GM19328 (cell line): Measurements from ENCODE around the gene MYOZ2.

Source experiments
- ATAC-seq: cut with Tn5 transposase; IDR thresholded peaks from one replicate; pipeline ENCODE4 v1.9.1; 2021; ENCODE audit warnings: mild to moderate bottlenecking, moderate library complexity; ENCODE audit not compliant: unreplicated experiment

MYOZ2 gene

DNA sequence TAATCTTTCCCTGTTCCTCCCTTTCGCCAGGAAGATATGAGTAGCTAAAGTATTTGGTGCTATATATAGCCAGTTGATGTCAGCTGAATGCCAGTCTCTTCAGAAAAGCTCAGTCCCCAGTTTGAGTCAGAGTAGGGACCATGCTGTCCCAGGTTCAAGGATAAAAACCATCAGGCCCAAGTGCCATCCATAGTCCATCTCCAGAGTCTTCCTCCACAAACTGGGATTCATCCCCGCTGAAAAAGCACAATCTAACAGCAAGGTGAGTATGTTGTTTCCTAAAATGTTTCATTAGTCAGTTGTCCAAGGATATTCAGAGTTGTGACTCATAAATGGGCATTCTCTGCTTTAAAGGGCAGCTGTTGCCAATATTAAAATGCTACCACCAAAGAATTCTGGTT is at the start of gene MYOZ2:
MYOZ2 (plus strand) TSS at position 112 of the 401 bp plus-strand sequence. CDS start 694 bp downstream, outside the sequence.
- ATAC-seq = no peak

DNA sequence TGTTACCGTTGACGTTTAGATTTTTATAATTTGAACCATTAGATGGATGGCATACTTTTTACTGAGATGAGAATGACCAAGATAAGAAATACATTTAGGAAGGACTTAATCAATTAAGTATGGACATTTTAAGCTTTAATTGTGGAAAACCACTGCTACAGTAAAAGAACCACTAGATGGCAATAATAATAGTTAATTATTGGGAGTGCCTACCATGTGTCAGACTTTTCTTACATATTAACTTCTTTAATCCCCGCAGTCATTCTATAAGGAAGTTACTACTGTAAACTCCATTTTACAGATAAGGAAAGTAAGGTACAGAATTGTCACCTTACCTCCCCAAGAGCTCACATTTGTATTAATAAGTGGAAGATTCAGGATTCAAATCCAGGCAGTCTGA is 48.5 kb upstream of the MYOZ2 start:
- no peak for ATAC-seq

DNA sequence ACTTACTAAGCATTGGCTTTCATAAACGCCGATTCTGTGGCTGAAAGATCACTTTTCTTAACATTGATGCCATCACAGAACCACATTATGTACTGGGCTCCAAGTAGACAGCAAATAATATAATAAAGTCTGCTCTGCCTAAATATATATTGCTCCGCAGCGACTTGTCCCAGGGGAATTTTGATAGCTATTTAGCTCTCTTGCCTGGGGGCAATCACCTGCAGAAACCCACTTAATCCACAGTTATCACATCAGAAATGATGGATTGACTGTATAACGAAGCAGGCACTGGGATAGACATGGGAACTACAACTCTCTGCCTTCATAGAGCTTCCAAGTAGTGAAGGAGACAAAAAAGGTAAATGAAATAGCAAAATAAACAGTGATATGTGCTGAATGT is 48.0 kb upstream of the MYOZ2 start:
- ATAC-seq = no peak

DNA sequence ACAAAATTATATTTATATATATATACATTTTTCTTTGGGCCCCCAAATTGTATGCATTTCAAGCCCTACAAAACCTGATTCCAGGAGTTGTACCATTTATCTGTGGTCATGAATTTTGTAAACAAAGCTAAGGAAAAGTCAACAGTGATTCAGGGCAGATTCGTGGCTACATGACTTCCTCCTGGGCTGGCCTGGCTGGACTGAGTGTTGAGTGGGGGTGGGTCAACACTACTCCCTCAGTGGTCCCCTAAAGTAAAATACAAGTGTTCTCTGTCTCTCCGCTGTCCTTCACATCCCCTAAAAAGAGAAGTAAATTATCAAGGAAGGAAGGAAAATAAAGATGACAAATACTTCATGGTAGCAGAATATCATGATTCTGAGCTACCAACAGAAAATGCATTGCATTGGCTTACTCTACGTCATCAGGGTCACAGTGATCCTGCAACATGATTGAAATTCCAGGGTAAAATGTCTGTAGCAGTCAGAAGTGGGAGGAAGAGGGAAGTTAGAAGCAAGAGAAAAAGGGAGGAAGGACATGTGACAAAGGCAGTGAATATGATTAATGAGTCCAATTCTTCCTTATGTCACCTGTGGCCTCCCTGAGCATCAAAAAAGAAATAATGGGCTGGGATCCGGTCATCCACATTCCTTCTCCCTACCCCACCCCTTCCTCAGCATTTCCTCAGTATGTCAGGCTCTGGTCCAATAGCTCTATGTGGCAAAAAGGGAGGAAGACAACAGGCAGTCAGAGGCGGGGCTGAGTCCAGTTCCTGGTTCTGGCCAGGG is 42.4 kb upstream of the MYOZ2 start:
- ATAC-seq = no peak

DNA sequence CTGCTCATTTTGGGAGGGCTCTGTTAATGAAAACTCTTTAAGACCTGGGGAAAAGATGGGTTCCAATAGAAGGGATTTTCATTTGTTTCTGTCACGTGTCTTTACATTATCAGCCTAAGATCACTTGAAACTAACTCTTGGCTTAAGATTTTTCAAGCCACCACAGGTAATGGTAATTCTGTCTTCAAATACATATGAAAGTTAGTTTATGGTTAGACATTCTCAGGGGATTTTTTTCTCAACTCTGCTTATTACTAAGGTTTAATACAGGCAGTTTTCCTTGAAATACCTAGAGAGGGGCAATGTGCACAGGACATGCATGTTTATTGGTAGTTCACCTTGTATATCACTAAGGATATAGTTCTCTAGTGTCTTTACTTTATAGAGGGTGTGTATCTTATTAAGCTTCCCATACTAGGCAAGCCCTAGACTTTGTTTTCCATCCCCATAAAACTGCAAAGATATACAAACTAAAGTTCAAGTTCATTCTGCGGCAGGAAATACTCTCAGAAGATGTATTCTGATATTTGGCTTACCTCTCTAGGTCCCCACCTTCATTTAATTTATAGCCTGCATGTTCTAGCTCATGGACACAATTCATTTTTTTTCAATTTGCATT is 38.2 kb upstream of the MYOZ2 start:
- ATAC-seq = no peak

DNA sequence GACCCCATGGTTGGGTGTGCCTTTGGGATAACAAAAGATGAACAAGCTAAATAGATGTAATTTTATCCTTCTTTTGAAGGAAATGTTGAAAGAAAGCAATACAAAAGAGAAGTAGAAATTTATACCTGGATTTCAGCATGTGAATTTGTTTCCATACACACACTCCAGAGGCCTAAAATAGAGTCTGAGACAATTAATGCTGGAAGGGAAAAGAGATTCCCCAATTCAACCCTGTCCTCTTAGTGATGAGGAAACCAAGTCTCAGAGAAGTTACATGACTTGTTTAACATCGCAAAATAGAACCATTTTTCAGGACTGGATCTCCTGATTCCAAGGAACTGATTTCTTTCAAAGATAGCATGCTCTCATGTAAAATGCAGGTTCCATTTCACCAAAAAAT is 37.3 kb upstream of the MYOZ2 start:
- no peak for ATAC-seq

DNA sequence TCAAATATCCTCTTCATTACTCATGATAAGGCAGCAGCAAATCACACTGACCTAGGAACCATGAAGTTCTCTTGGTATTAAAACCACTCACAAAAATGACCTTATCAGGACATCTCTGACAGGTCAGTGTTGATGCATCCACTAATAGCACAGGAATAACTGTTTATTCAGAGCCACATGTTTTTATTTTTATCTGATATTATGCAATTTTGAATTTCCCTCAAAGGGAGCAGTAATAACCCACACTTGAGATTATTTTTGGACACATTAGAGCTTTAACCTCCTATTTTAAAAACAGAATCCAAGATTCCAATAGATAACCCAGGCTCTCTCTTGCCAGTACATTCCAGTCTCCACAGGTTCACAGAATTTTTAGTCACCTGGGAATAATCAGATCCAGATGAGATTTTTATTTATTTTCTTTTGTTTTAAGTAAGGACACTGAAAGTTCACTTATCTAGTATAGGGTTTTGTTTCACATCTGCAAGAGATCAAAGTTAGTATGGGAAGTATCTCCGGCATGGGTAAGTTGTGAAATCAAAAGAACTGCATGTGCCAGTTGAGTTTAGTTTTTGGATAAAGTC is 36.3 kb upstream of the MYOZ2 start:
- no peak for ATAC-seq

DNA sequence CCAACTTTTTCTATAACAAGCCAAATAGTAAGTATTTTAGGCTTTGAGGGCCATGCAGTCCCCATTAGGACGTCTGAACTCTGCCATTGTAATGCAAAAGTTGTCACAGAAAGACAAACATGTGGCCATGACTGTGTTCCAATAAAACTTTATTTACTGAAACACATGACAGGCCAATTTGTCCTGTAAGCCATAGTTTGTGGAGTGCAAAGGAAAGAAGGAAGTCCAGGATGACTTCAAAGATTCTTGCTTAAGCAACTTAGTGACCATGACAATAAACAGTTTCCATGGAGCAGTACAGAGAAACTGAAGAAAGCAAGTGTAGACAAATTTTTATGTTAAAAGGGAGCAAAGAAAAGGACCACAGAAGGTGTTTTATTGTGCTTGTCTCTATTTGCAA is 35.0 kb upstream of the MYOZ2 start:
- ATAC-seq = no peak

DNA sequence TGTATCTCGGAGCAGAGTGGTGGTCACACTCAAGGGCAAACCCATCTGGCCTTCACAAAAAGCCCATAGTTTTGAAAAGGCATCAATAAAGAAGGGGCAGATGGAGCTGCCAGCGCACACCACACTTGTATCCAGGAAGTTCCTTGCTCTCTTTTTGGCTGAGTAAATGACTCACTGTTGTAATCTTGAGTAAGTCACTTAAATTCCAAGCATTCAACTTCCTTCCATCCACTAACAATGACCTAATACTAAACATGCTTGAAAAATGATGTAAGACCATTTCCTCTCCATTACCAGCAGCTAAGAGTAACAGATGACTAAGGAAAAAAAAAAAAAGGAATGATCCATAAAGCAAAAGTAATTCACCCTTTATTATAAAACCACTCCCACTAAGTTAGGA is 32.4 kb upstream of the MYOZ2 start:
- no peak for ATAC-seq

DNA sequence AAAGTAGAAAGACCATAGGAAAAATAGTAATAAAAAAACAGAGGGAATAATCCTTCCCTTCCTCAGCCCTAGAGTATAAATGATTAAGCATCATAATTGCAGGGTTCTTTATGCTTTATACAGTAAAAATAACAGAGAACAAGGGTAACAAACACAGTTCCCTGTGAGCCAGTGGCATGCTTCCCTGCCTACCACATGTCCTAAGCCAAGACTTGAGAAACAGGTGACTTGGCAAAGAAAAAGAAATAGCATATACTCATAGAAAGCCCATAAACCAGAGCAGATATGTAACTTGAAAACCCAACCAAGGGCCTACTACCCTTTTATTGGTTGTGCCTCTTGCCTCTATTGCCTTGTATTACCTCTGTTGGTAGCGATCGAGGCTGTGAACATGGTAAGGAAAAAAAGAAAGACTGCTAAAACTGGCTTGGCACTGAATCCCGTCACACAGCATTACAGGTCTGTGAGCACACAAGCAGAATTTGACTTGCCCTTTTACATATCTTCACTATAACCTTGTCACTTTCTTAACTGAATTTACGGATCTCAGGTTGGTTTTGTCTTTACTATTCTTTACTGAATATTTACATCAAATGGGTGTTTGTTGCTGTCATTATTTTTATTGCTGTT is 30.9 kb upstream of the MYOZ2 start:
- no peak for ATAC-seq

DNA sequence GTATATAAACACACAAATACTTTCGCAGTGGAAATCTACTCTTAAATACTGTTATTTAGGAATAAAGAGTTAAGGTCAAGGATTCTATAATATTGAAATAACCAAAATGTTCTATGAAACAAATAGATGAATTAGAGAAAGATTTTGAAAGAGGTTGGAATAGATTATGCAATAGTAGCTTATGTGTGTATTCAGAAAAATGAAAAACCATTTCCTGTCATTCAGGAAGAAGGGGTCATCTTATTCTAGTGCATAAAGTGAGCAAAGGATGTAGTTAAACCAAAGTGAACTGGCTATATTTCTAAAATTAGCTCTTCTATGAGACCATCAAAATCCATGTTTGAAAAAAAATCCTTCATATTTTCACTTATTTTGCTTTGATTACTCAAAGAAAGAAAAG is 30.0 kb upstream of the MYOZ2 start:
- no peak for ATAC-seq

DNA sequence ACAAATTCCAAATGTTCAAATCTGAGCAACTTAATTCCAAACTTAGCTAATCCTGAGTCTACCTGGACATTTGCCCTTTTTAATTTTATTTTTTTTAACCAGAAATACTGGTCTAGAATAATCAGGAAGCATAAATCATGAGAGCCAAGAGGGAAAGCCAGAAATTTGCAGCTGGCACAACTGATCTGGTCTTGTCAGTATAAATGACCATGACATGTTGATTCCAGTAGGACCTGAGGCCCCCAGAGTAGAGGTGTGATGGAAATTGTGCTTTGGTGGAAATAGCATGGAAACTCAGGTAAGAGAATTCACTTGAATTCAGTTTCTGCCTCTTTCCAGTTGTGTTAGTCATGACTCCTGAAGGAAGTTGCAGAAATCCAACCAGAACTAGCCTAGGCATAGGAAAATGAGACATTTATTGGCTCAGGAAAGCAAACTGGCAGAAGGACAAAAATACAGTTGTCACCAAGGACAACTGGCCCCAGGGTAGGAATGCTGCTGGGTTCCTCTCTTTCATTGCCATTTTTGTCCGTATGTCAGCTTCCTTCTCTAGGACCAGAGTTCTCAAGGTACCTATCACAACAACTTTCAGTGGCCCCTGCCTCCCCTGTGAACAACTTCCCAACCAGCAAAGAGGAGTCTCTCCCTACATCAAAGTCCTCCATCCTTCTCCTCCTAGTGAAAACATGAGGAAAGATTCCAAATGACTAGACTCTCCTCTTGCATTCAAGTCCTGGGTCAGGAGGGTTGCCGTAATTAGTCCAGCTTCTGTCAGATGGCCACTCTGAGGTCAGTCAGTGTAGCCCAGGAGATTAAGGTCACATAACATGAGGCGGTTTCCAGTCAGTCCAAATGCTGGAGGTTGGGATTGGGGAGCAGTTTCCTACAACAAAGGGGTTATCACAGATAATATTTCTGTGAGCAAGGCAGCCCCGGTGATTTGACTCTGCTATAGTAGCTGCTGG is 29.3 kb upstream of the MYOZ2 start:
- no peak for ATAC-seq

DNA sequence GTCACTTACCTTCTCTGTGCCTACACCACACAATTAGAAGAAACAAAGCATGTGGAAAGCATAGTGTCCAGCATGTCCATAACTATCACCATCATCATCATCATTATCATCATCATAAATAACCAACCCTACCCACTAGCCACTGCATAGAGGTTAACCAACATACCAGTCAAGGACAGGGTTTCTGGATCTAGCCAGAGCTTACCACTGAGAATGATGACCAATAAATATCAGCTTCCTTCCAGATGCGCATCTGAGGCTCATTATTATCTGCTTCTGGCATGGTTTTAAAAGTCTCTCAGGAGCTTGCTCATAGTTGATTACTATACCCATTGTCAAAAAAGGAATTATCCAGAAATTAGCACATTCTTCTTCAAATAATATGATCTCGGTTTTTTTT is 25.5 kb upstream of the MYOZ2 start:
- no peak for ATAC-seq

DNA sequence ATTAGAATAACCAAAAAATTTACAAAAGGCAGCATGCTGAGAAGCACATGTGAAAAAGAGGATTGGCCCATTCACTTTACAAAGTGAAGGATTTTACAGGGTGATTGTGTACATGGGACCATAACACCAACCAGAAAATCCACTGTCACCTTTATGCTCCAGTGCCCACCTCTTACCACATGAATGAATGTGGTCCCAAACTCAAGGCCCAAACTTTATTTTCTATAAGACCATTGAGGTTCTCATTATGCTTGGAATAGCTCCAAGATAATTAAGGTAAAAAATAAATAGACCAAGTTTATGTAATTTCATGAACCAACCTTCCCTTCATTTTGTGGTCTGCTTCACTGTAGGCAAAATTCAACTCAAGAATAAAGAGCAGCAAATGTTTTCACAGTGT is 24.3 kb upstream of the MYOZ2 start:
- no peak for ATAC-seq

DNA sequence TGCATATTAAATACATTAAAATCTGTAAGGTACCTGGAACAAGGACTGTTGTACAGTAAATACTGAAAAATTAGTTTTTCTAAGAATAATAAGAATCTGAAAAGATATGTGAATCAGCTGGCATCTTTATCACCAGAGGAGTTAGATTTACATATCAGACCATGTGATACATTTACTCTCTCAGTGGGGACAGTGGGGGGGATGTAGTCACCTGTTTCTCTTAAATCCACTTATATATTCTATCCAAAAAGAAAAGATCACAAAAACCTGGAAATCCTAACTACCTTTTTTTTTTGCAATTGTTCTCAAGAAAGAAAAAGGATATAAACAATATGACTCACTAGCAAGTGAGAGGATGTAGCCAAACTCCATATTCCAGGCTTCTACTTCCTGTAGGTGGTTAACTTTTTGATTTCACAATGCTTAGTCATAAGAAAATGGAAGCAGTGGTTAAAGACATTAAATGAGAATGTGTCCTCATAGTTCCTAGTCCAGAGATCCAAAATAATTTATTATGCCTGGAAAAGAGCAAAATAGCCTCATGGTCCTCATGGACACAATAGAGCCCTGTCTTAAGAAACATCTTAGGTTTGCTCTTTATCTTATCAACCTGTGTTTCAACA is 22.5 kb upstream of the MYOZ2 start:
- ATAC-seq = no peak

DNA sequence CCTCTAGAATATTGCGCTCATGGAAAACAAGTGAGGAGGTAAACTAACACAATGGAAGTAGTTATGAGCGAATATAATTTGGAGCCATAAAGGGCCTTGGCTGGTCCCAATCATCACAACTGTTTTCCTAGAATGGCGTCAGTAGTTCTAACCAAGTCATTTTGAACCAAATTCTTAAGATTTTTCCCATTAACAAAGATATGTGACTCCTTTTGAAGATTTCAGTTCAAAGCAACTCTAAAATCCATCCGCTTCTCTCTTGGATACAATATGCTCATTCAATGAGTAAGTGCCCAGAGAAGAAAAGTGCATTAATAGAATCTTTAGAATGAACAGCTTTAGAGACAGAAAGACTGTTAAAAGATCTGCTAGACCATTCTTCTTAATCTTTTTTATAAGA is 19.6 kb upstream of the MYOZ2 start:
- no peak for ATAC-seq

DNA sequence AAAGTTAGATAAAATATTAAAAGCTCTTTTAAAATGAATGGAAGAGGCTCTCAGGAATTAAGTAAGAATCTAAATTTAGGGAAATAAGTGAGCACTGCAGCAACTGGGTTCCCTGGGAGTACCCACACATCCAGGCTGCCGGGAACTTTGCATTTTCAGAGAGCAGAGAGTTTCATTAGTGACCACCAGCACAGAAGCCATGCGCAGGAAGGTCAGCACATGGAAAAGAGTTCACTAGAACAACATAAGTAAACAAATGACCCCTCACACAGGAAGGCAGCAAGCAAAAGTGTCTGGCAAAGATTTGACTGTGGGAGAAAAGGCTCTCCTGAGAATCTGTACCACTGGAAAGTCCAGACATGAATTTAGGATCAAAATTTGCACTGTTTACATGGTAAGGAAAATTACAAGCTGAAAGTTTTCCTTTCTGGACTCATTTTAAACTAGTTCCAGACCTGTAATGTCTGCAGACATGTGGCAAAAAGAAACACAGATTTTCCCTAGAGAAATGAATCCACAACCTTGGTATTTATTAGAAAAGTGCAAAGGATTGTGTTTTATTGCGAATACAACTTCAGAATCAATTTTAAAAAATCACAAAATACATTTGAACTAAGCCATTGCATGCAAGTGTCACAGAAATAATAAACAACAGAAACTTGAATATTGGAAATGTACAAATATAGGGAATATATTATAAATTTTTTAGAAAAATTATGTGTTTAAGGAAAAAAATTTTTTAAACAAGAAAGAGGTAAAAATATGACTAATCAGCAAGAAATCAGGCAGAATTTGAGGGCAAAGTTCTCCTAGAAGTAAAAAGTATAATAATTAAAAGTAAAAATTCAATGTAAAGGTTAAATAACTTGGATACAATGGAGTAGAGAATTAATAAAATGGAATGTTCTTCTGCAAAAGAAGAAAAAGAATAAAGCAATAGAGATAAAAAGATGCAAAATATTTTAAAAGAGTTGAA is 18.4 kb upstream of the MYOZ2 start:
- no peak for ATAC-seq

DNA sequence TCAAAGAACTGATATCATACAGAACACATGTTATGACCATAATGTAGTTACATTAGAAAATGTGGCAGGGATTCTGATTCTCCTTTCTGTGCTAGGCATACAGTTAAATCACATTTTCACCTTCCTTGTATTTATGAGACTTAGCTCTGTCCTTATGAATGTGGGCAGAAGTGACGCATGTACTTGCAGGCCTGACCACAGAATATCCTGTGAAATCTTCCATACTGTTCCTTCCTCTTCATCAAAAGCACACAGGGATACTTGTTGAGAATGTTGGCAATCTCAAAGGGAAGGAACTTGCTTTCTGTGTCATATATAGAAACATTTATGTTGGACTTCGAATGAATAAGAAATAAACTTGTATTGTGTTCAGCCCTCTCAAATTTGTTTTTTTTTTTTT is 17.2 kb upstream of the MYOZ2 start:
- no peak for ATAC-seq

DNA sequence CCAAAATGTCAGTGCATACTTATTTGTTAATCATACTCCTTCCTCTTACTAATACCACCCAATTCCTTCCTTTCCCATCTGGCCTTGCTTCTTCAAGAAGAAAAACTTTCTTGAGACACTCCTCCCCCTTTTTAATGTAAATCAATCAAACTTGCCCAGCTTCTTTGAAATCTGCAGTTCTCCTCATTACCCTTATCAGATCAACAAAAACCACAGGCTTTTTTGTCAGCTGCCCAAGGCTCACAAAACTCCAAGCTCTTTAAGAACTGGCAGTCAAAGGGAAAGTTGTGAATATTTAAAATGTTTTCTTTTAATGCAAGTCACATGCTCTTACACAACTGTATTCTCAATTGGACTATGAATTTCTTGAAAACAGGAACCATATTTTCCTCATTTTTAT is 11.3 kb upstream of the MYOZ2 start:
- ATAC-seq = no peak
